Articular chondrocyte of knee joint (primary cell): Measurements from ENCODE around the gene ZNF423. TPM values are rescaled to one million over a fixed set of nuclear protein-coding genes. Genes with fewer than 3 reads are reported as not detected.

Experiments
- small RNA-seq: library from RNA; depleted of rRNA; stranded (forward); fragments of <200 nt; gene quantifications from one replicate; pipeline ENCODE3, GENCODE V24; 2012
- total RNA-seq: library from RNA; depleted of rRNA; stranded (reverse); fragments of >200 nt; gene quantifications from 2 replicates; pipeline ENCODE4 v1.2.3, GENCODE V29; 2012

The ZNF423 gene
- total RNA-seq = 1.0 and 3.4 TPM in 2 replicates

GRCh38 chr16:49855822-49856671, at the start of gene ZNF423:
ZNF423 (minus strand) TSS chr16:49856112; CDS start chr16:49855774, 338 bp downstream.

Small RNA genes within 50 kb of the gene (small RNA-seq; reads per million reads assigned to genes)
- gene MRPS21P7 = not detected
- gene MRPS21P8 = not detected

Other genes starting within 250 kb of the ZNF423 start
- 34.0 and 40.1 TPM in 2 replicates for gene CNEP1R1, start 169.1 kb upstream of the ZNF423 start, total RNA-seq
- 16.9 and 21.1 TPM in 2 replicates for gene HEATR3, start 209.9 kb upstream of the ZNF423 start, total RNA-seq